Small intestine (tissue), 16 donors: ENCODE results near the gene CCDC177. TPM values are rescaled to one million over a fixed set of nuclear protein-coding genes. Genes with fewer than 3 reads are reported as not detected.
A peak's percentile ranks its signal among the peaks of the same experiment; 100 is the strongest.

Experiments used
- DNase-seq, 2 donors: peaks; one replicate each; pipeline versions ENCODE4 v3.0.0 to v3.0.0-alpha.2; 2013
- FAIRE-seq: peaks from 2 replicates; lab custom pipeline; 2012; peaks lifted over from hg19 to GRCh38; lab: Jason Lieb, UNC
- H3K27ac ChIP-seq, 3 donors: one replicate each; pipeline ENCODE4 v1.5.1; 2013; ENCODE audit warnings: low read length in 2 of 3, mild to moderate bottlenecking in 2 of 3, control low read depth in 1 of 3, inconsistent platforms in 1 of 3, low read depth in 1 of 3, moderate library complexity in 1 of 3
- H3K27me3 ChIP-seq, 3 donors: one replicate each; pipeline ENCODE4 v1.6.1; 2013; ENCODE audit warnings: low read length in 3 of 3, inconsistent platforms in 1 of 3; ENCODE audit not compliant: control insufficient read depth in 3 of 3, insufficient read depth in 3 of 3
- H3K36me3 ChIP-seq, 3 donors: one replicate each; pipeline ENCODE4 v1.6.1; 2013; ENCODE audit warnings: low read length in 3 of 3, inconsistent platforms in 1 of 3, low read depth in 1 of 3, mild to moderate bottlenecking in 1 of 3, moderate library complexity in 1 of 3; ENCODE audit not compliant: control insufficient read depth in 3 of 3, insufficient read depth in 2 of 3
- H3K4me1 ChIP-seq, 3 donors: one replicate each; pipeline ENCODE4 v1.6.1; 2013; ENCODE audit warnings: low read length in 2 of 3, inconsistent platforms in 1 of 3, low read depth in 1 of 3, mild to moderate bottlenecking in 1 of 3, moderate library complexity in 1 of 3; ENCODE audit not compliant: control insufficient read depth in 3 of 3, insufficient read depth in 2 of 3
- H3K4me3 ChIP-seq, 3 donors: one replicate each; pipeline ENCODE4 v1.5.1; 2013; ENCODE audit warnings: low read length in 3 of 3, control low read depth in 1 of 3, inconsistent platforms in 1 of 3, low read depth in 1 of 3, mild to moderate bottlenecking in 1 of 3, moderate library complexity in 1 of 3
- H3K9me3 ChIP-seq, 2 donors: one replicate each; pipeline ENCODE4 v1.6.1; 2013; ENCODE audit warnings: low read depth in 1 of 2, low read length in 1 of 2; ENCODE audit not compliant: control insufficient read depth in 2 of 2, insufficient read depth in 1 of 2
- WGBS, 3 donors: extraction: QIAGEN DNeasy Blood & Tissue Kit; methylation state at CpG; one replicate each; pipeline ENCODE4 v1.1.7; 2013; 5-methylcytosine and 5-hydroxymethylcytosine counted together
- long read RNA-seq, 10 donors: transcript quantifications; one replicate each; lab custom pipeline, GENCODE V29; 2026
- polyA plus RNA-seq, 4 donors: library from polyadenylated mRNA; stranded (reverse) in 3 of 4; unstranded in 1 of 4; fragments of 200-250 nt in 3 of 4; fragments of 120-200 nt in 1 of 4; gene quantifications; one replicate each; pipeline versions ENCODE4 v1.2.1 to v1.2.3, GENCODE V29; 2013
- donor health status: healthy with polysubstance abuse.
- donor health status: control.
- donor health status: control.
- donor health status: Bipolar disorder and iron deficiency.
- donor health status: healthy.

The CCDC177 gene
- polyA plus RNA-seq: under 1 TPM in 2 of 4 donors, not detected in 2; 0.01 to 0.03 TPM
- long read RNA-seq, donor 1: 0 reads
- long read RNA-seq, donor 2: 0 reads
- long read RNA-seq, donor 3: 0 reads
- long read RNA-seq, donor 4: 0 reads
- long read RNA-seq, donor 5: 0 reads
- long read RNA-seq, donor 6: 0 reads
- long read RNA-seq, donor 7: 0 reads
- long read RNA-seq, donor 8: 0 reads
- long read RNA-seq, donor 9: 0 reads
- long read RNA-seq, donor 10: 0 reads

GRCh38 chr14:69574263-69574953 lies at the start of gene CCDC177:
TSS of gene CCDC177 (minus strand) at chr14:69574871. CDS start at chr14:69573622, 1,249 bp downstream.
- Histone ChIP-seq H3K27me3 (peaks cover 18 to 74% (median 35%) of the 10 kb centered on the region in 3 donors), H3K4me3 (peak within 1 kb of the TSS in 1 of 3 donors; percentile 1), H3K4me1 (peaks cover 0 to 9% (median 0%) of the 10 kb centered on the region in 3 donors), H3K36me3 (no peaks in the 10 kb centered on the region), H3K9me3 (peaks cover 0 to 14% of the 10 kb centered on the region in 2 donors), H3K27ac (no peak within 1 kb of the TSS)
- 1 to 4% (median 3%) methylated on average over 49 to 52 of the region's 52 CpGs for WGBS, 3 donors
- no peak for FAIRE-seq
- DNase-seq: peak; percentile 52 to 64

- FAIRE-seq (no peak), DNase-seq (no peak)
- Histone ChIP-seq H3K27ac (no peak overlapping the region), H3K36me3 (peaks cover 0 to 3% (median 0%) of the 10 kb centered on the region in 3 donors), H3K27me3 (no peaks in the 10 kb centered on the region), H3K9me3 (no peaks in the 10 kb centered on the region), H3K4me1 (peaks cover 0 to 38% (median 9%) of the 10 kb centered on the region in 3 donors), H3K4me3 (no peak overlapping the region)
- 93 to 95% (median 94%) methylated on average over 4 of the region's 4 CpGs for WGBS, 3 donors
These were observed 49.5 kb upstream of the CCDC177 start for GRCh38 chr14:69624136-69624535.

GRCh38 chr14:69620981-69621380 lies 46.3 kb upstream of the CCDC177 start:
- Histone ChIP-seq H3K27ac (no peak overlapping the region), H3K4me3 (no peak overlapping the region), H3K9me3 (no peaks in the 10 kb centered on the region), H3K4me1 (peaks cover 6 to 48% (median 20%) of the 10 kb centered on the region in 3 donors), H3K27me3 (no peaks in the 10 kb centered on the region), H3K36me3 (peaks cover 0 to 3% (median 0%) of the 10 kb centered on the region in 3 donors)
- 52 to 73% (median 55%) methylated on average over 2 of the region's 2 CpGs for WGBS, 3 donors
- DNase-seq: no peak
- FAIRE-seq: no peak

GRCh38 chr14:69620211-69620611 lies 45.5 kb upstream of the CCDC177 start:
- H3K27ac ChIP-seq: peak overlapping the region in 1 of 3 donors; percentile 51

GRCh38 chr14:69619012-69619411 lies 44.3 kb upstream of the CCDC177 start:
- H3K9me3 ChIP-seq: no peaks in the 10 kb centered on the region
- H3K27ac ChIP-seq: no peak overlapping the region
- WGBS, 3 donors: 70 to 72% (median 70%) methylated on average over 4 of the region's 4 CpGs
- FAIRE-seq (no peak), DNase-seq (peak in 1 of 2 donors; percentile 0)
- H3K36me3 ChIP-seq: peaks cover 0 to 5% (median 3%) of the 10 kb centered on the region in 3 donors
- no peak overlapping the region for H3K4me3 ChIP-seq
- H3K4me1 ChIP-seq: peaks cover 14 to 53% (median 23%) of the 10 kb centered on the region in 3 donors
- no peaks in the 10 kb centered on the region for H3K27me3 ChIP-seq

More at GRCh38 chr14:69620211-69620611, 45.5 kb upstream of the CCDC177 start:
- peaks cover 0 to 3% (median 3%) of the 10 kb centered on the region in 3 donors for H3K36me3 ChIP-seq
- DNase-seq: peak in 1 of 2 donors; percentile 0
- 73 to 88% (median 82%) methylated on average over 5 of the region's 5 CpGs for WGBS, 3 donors
- H3K9me3 ChIP-seq: no peaks in the 10 kb centered on the region
- peaks cover 11 to 47% (median 14%) of the 10 kb centered on the region in 3 donors for H3K4me1 ChIP-seq
- FAIRE-seq: no peak
- H3K27me3 ChIP-seq: no peaks in the 10 kb centered on the region
- H3K4me3 ChIP-seq: no peak overlapping the region

GRCh38 chr14:69617796-69618195 lies 43.1 kb upstream of the CCDC177 start:
- FAIRE-seq: no peak
- 44 to 63% (median 47%) methylated on average over 1 of the region's 1 CpG for WGBS, 3 donors

GRCh38 chr14:69616408-69616773 lies 41.7 kb upstream of the CCDC177 start:
- Histone ChIP-seq H3K4me3 (no peak overlapping the region), H3K27me3 (no peaks in the 10 kb centered on the region), H3K36me3 (peaks cover 0 to 5% (median 3%) of the 10 kb centered on the region in 3 donors), H3K27ac (peak overlapping the region; percentile 51 to 96 (median 83)), H3K4me1 (peaks cover 14 to 56% (median 37%) of the 10 kb centered on the region in 3 donors), H3K9me3 (no peaks in the 10 kb centered on the region)
- WGBS, 3 donors: 54 to 67% (median 63%) methylated on average over 1 of the region's 1 CpG
- DNase-seq: no peak
- no peak for FAIRE-seq

More at GRCh38 chr14:69617796-69618195, 43.1 kb upstream of the CCDC177 start:
- H3K36me3 ChIP-seq: peaks cover 0 to 5% (median 3%) of the 10 kb centered on the region in 3 donors
- no peaks in the 10 kb centered on the region for H3K27me3 ChIP-seq
- H3K9me3 ChIP-seq: no peaks in the 10 kb centered on the region
- peak overlapping the region in 2 of 3 donors; percentile 30 to 61 for H3K27ac ChIP-seq
- no peak overlapping the region for H3K4me3 ChIP-seq
- no peak for DNase-seq
- H3K4me1 ChIP-seq: peaks cover 14 to 60% (median 33%) of the 10 kb centered on the region in 3 donors
